ENCODE results near the gene CNP.

- TF ChIP-seq POLR2A (IDR thresholded peaks at IDR 0.05) (no peak), CTCF (IDR thresholded peaks at IDR 0.05) (no peak)
These were observed 38.6 kb downstream of the CNP start for GRCh38 chr17:42005166-42005565.

Data from Peyer's patch (tissue), 4 donors.